Mesothelial cell of epicardium (in vitro differentiated cells): ENCODE results near the gene ACCSL. TPM values are rescaled to one million over a fixed set of nuclear protein-coding genes. Genes with fewer than 3 reads are reported as not detected.

Source experiments
- DNase-seq, 2 experiments: peaks; one replicate each; pipeline ENCODE4 v3.0.0; 2021; ENCODE audit warnings: low spot score in 2 of 2; ENCODE audit not compliant: unreplicated experiment in 2 of 2
- H3K27ac Mint-ChIP-seq: 2 replicates; pipeline ENCODE4 v1.8.0; 2021; ENCODE audit warnings: mixed read lengths
- H3K27me3 Mint-ChIP-seq: 2 replicates; pipeline ENCODE4 v1.8.0; 2021; ENCODE audit warnings: low read depth, mixed read lengths
- H3K36me3 Mint-ChIP-seq: 2 replicates; pipeline ENCODE4 v1.8.0; 2021; ENCODE audit warnings: mixed read lengths
- H3K4me1 Mint-ChIP-seq: 2 replicates; pipeline ENCODE4 v1.8.0; 2021; ENCODE audit warnings: mixed read lengths
- H3K4me3 Mint-ChIP-seq: 2 replicates; pipeline ENCODE4 v1.8.0; 2021; ENCODE audit warnings: mild to moderate bottlenecking, moderate library complexity, mixed read lengths
- H3K9me3 Mint-ChIP-seq: 2 replicates; pipeline ENCODE4 v1.8.0; 2021; ENCODE audit warnings: mixed read lengths
- CTCF ChIP-seq: fragments of 200-600 bp; sonication (generic); IDR thresholded peaks from one replicate; pipeline ENCODE4 v1.5.0; 2021; ENCODE audit warnings: antibody characterized with exemption; ENCODE audit not compliant: unreplicated experiment
- total RNA-seq: library from RNA; stranded (reverse); gene quantifications from 3 replicates; pipeline ENCODE4 v1.2.1, GENCODE V29; 2021

Gene ACCSL
- not detected in 3 replicates for total RNA-seq

- no peaks in the 10 kb centered on the region for H3K9me3 Mint-ChIP-seq
- no peak for TF ChIP-seq CTCF
- peak in 1 of 2 experiments; percentile 19 for DNase-seq
- no peak within 1 kb of the TSS for H3K4me3 Mint-ChIP-seq
- no peaks in the 10 kb centered on the region for H3K4me1 Mint-ChIP-seq
- H3K27ac Mint-ChIP-seq, result no peak within 1 kb of the TSS
- H3K36me3 Mint-ChIP-seq, result no peaks in the 10 kb centered on the region
- H3K27me3 Mint-ChIP-seq, result peaks cover 58% of the 10 kb centered on the region
Measured at GRCh38 chr11:44047931-44048431, at the start of gene ACCSL. TSS of gene ACCSL (plus strand) at chr11:44047981. CDS start at chr11:44048037, 56 bp downstream.

- no peak for DNase-seq
- TF ChIP-seq CTCF, result no peak
- Mint-ChIP-seq H3K27me3 (peaks cover 4% of the 10 kb centered on the region), H3K4me3 (no peak overlapping the region), H3K27ac (no peak overlapping the region), H3K4me1 (peaks cover 19% of the 10 kb centered on the region), H3K36me3 (no peaks in the 10 kb centered on the region), H3K9me3 (peaks cover 3% of the 10 kb centered on the region)
Measured at GRCh38 chr11:43998308-43998707, 49.5 kb upstream of the ACCSL start.

- peaks cover 4% of the 10 kb centered on the region for H3K27me3 Mint-ChIP-seq
- H3K4me1 Mint-ChIP-seq, result peaks cover 27% of the 10 kb centered on the region
- H3K27ac Mint-ChIP-seq, result no peak overlapping the region
- peaks cover 3% of the 10 kb centered on the region for H3K9me3 Mint-ChIP-seq
- H3K36me3 Mint-ChIP-seq, result no peaks in the 10 kb centered on the region
- no peak for DNase-seq
- H3K4me3 Mint-ChIP-seq, result no peak overlapping the region
- TF ChIP-seq CTCF, result no peak
Measured at GRCh38 chr11:44000731-44001130, 47.0 kb upstream of the ACCSL start.

GRCh38 chr11:44002191-44003093, 45.3 kb upstream of the ACCSL start:
- Mint-ChIP-seq H3K4me3 (no peak overlapping the region), H3K4me1 (peaks cover 28% of the 10 kb centered on the region), H3K27ac (no peak overlapping the region), H3K36me3 (no peaks in the 10 kb centered on the region), H3K27me3 (peaks cover 3% of the 10 kb centered on the region), H3K9me3 (peaks cover 3% of the 10 kb centered on the region)
- TF ChIP-seq CTCF, result no peak
- DNase-seq, result peak in 1 of 2 experiments; percentile 6

GRCh38 chr11:44003736-44004451, 43.9 kb upstream of the ACCSL start:
- no peaks in the 10 kb centered on the region for H3K36me3 Mint-ChIP-seq
- no peaks in the 10 kb centered on the region for H3K27me3 Mint-ChIP-seq
- H3K27ac Mint-ChIP-seq, result no peak overlapping the region
- DNase-seq, result peak in 1 of 2 experiments; percentile 34
- H3K9me3 Mint-ChIP-seq, result peaks cover 3% of the 10 kb centered on the region
- H3K4me1 Mint-ChIP-seq, result peaks cover 26% of the 10 kb centered on the region
- no peak overlapping the region for H3K4me3 Mint-ChIP-seq
- TF ChIP-seq CTCF, result no peak
